Measurements from ENCODE around the gene TCL1A. TPM values are rescaled to one million over a fixed set of nuclear protein-coding genes. Genes with fewer than 3 reads are reported as not detected.
"Not testable (repeated sequence)": the region's sequence is repeated elsewhere in the genome, so short reads cannot be mapped to it uniquely, and the experiment has no call there.

The TCL1A gene
- total RNA-seq, 1 experiment from 2014 or later, result not detected

- Histone ChIP-seq H3K36me3 (no peaks in the 10 kb centered on the region), H3K9me3 (no peaks in the 10 kb centered on the region)
- DNase-seq, result no peak
These were observed 22.3 kb downstream of the TCL1A start for GRCh38 chr14:95691591-95691990.

DNA sequence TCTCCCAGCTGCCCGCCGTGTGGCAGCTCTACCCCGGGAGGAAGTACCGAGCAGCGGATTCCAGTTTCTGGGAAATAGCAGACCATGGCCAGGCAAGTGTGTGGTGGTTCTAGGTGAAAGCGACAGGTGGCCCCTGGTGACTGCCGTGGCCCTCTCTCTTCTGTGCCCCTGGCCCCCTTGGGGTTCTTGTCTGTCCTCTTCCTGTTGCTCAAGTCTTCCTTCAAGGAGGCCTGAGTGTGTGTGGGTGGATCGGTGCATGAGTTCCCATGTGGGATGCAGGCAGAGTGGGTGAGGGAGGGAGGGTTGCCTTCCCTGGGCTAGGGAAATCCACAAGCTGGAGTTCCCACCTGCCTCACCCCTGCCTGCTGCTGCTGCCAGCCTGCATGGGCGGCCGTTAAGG is 23.1 kb downstream of the TCL1A start:
- no peak overlapping the region for H3K4me3 ChIP-seq
- H3K36me3 ChIP-seq, result no peaks in the 10 kb centered on the region
- no peaks in the 10 kb centered on the region for H3K9me3 ChIP-seq
- DNase-seq, result no peak
- H3K27me3 ChIP-seq, result no peaks in the 10 kb centered on the region

More at GRCh38 chr14:95691591-95691990, 22.3 kb downstream of the TCL1A start:
- no peak overlapping the region for H3K4me3 ChIP-seq
- no peaks in the 10 kb centered on the region for H3K27me3 ChIP-seq

DNA sequence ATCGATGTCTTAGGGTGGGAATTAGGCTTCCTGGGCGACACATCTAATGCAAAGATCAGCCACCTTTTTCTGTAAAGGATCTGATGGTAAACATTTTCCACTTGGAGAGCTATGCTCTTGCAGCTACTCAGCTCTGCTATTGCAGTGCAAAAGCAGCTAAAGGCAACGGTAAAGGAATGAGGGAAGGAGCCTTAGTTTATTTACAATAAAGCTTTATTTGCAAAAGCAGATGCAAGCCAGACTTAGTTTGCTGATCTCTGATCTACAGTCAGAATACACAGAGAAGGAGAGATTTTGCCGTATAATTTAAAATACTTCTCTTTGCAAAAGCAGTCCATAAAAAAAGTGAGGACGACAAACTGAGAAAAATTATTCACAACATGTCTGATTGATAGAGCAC is 24.5 kb downstream of the TCL1A start:
- no peak for DNase-seq
- Histone ChIP-seq H3K36me3 (no peaks in the 10 kb centered on the region), H3K9me3 (no peaks in the 10 kb centered on the region), H3K4me3 (no peak overlapping the region), H3K27me3 (no peaks in the 10 kb centered on the region)

- Histone ChIP-seq H3K27me3 (no peaks in the 10 kb centered on the region), H3K36me3 (no peaks in the 10 kb centered on the region), H3K4me3 (no peak overlapping the region), H3K9me3 (no peaks in the 10 kb centered on the region)
- DNase-seq, result no peak
These were observed 27.0 kb downstream of the TCL1A start for GRCh38 chr14:95686935-95687334.

- H3K36me3 ChIP-seq, result no peaks in the 10 kb centered on the region
- no peak for DNase-seq
- H3K9me3 ChIP-seq, result no peaks in the 10 kb centered on the region
- H3K27me3 ChIP-seq, result no peaks in the 10 kb centered on the region
- H3K4me3 ChIP-seq, result no peak within 1 kb of the TSS
These were observed 27.7 kb downstream of the TCL1A start, which contains the start of gene TCL1B for GRCh38 chr14:95685978-95686922. Gene TCL1B, plus strand, starts transcription at chr14:95686426. Its CDS starts 42 bp downstream, at chr14:95686468.

- DNase-seq, result no peak
- Histone ChIP-seq H3K36me3 (no peaks in the 10 kb centered on the region), H3K4me3 (no peak overlapping the region), H3K27me3 (no peaks in the 10 kb centered on the region), H3K9me3 (no peaks in the 10 kb centered on the region)
These were observed 30.1 kb downstream of the TCL1A start for GRCh38 chr14:95683793-95684192.

- no peaks in the 10 kb centered on the region for H3K9me3 ChIP-seq
- no peaks in the 10 kb centered on the region for H3K36me3 ChIP-seq
- DNase-seq, result no peak
- no peak overlapping the region for H3K4me3 ChIP-seq
- H3K27me3 ChIP-seq, result no peaks in the 10 kb centered on the region
These were observed 32.8 kb downstream of the TCL1A start for GRCh38 chr14:95681153-95681552.

- DNase-seq, result no peak
- Histone ChIP-seq H3K4me3 (no peak overlapping the region), H3K9me3 (no peaks in the 10 kb centered on the region), H3K36me3 (no peaks in the 10 kb centered on the region), H3K27me3 (no peaks in the 10 kb centered on the region)
These were observed 33.8 kb downstream of the TCL1A start for GRCh38 chr14:95679998-95680735.

DNA sequence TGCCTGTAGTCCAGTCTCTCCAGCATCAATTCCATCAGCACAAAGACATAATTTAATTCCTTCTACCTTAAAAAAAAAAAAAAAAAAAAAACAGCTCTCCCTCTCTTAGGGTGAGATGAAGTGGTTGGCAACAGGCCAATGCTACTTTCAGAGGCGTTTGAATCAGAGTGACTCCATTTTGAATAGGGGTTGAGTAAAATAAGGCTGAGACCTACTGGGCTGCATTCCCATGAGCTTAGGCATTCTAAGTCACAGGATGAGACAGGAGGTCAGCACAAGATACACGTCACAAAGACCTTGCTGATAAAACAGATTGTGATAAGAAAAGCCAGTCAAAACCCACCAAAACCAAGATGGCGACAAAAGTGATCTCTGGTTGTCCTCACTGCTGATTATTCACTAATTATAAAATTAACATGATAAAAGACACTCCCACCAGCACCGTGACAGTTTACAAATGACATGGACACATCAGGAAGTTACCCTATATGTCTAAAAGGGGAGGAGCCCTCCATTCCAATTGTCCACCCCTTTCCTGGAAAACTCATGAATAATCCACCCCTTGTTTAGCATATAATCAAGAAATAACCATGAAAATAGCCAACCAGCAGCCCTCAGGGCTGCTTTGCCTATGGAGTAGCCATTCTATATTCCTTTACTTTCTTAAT is 34.6 kb downstream of the TCL1A start:
- H3K36me3 ChIP-seq, result no peaks in the 10 kb centered on the region
- no peaks in the 10 kb centered on the region for H3K9me3 ChIP-seq
- DNase-seq, result no peak
- H3K4me3 ChIP-seq, result no peak overlapping the region
- no peaks in the 10 kb centered on the region for H3K27me3 ChIP-seq

GRCh38 chr14:95677179-95677835 is 36.6 kb downstream of the TCL1A start:
- Histone ChIP-seq H3K9me3 (no peaks in the 10 kb centered on the region), H3K36me3 (no peaks in the 10 kb centered on the region), H3K27me3 (no peaks in the 10 kb centered on the region), H3K4me3 (no peak overlapping the region)
- DNase-seq, result no peak

DNA sequence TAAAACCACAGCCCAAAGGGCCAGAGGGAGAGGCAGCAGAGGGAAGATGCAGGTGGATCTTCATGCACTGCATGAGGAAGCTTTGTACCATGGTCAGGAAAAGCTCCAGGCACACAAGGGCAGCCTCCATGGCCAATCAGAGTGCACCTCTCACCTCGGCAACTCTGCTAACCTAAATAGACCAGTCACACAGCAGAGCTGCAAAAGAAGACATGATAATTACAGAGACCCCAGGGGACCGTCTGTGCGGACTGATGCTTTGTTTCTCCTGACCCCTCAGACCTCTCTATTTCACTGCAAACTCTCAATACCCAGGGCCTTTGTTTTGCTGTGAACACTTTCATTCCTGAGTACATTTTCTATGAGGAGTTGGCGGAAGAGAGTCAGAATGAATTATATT is 38.4 kb downstream of the TCL1A start:
- Histone ChIP-seq H3K4me3 (no peak overlapping the region), H3K9me3 (no peaks in the 10 kb centered on the region), H3K27me3 (no peaks in the 10 kb centered on the region), H3K36me3 (no peaks in the 10 kb centered on the region)
- no peak for DNase-seq

GRCh38 chr14:95674613-95675012 is 39.3 kb downstream of the TCL1A start:
- Histone ChIP-seq H3K4me3 (no peak overlapping the region), H3K9me3 (no peaks in the 10 kb centered on the region), H3K36me3 (no peaks in the 10 kb centered on the region), H3K27me3 (no peaks in the 10 kb centered on the region)
- no peak for DNase-seq

GRCh38 chr14:95668235-95668772 is 45.6 kb downstream of the TCL1A start:
- Histone ChIP-seq H3K4me3 (no peak overlapping the region), H3K27me3 (no peaks in the 10 kb centered on the region), H3K9me3 (no peaks in the 10 kb centered on the region), H3K36me3 (no peaks in the 10 kb centered on the region)
- no peak for DNase-seq

- no peak for DNase-seq
- Histone ChIP-seq H3K9me3 (no peaks in the 10 kb centered on the region), H3K27me3 (no peaks in the 10 kb centered on the region)
These were observed 46.7 kb downstream of the TCL1A start for GRCh38 chr14:95667249-95667693.

GRCh38 chr14:95666450-95666849 is 47.5 kb downstream of the TCL1A start:
- H3K36me3 ChIP-seq, result no peaks in the 10 kb centered on the region
- no peak for DNase-seq
- no peak overlapping the region for H3K4me3 ChIP-seq
- no peaks in the 10 kb centered on the region for H3K9me3 ChIP-seq
- no peaks in the 10 kb centered on the region for H3K27me3 ChIP-seq

More at GRCh38 chr14:95667249-95667693, 46.7 kb downstream of the TCL1A start:
- no peak overlapping the region for H3K4me3 ChIP-seq
- H3K36me3 ChIP-seq, result no peaks in the 10 kb centered on the region

DNA sequence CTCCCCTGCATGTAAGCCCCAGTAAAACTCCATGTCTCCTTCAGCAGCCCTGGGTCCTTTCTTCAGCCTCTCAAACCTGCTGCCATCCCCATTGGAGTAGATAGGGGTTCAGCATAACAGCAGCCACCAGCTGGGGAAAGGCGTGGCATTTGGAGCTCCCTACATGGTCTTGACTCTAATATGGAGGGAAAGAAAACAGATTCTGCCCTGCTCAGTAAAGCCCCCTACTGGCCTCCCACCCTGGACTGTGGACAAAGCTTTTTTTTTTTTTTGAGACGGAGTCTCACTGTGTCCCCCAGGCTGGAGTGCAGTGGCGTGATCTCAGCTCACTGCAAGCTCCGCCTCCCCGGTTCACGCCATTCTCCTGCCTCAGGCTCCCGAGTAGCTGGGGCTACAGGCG is 48.4 kb downstream of the TCL1A start:
- H3K9me3 ChIP-seq, H3K27me3 ChIP-seq, H3K4me3 ChIP-seq, H3K36me3 ChIP-seq, DNase-seq: not testable (repeated sequence)
